Measurements from ENCODE around the gene NR2C1. TPM values are rescaled to one million over a fixed set of nuclear protein-coding genes. Genes with fewer than 3 reads are reported as not detected.

NR2C1 gene
- total and polyA plus RNA-seq, 9 of the 15 experiments (the other 6 are each of a cell fraction or from before 2014, with no cell fraction given), result 8.5 to 42.4 (median 35.6) TPM

GRCh38 chr12:94972795-94973194 is 100.6 kb downstream of the NR2C1 start (continued):
- no peak for TF ChIP-seq GTF3C2 (IDR thresholded peaks at IDR 0.05; ENCODE audit: borderline replicate concordance, extremely low read depth, insufficient read length)
- TF ChIP-seq MLLT1 (IDR thresholded peaks at IDR 0.05), result no peak
- TF ChIP-seq MBD1 (CRISPR knock-in tag; IDR thresholded peaks at IDR 0.05), result no peak

- intact Hi-C loops (cut with micrococcal nuclease), result no loop called here
- 77% methylated on average over 2 of the region's 2 CpGs for WGBS (ENCODE audit: insufficient coverage, low coverage, missing lambda C conversion rate)
- TF ChIP-seq PBX2 (CRISPR knock-in tag; IDR thresholded peaks at IDR 0.05; ENCODE audit: low read depth), result no peak
- TF ChIP-seq PBX2 (tag; conservative IDR thresholded peaks at IDR 0.05; ENCODE audit: low read depth), result no peak
- TF ChIP-seq CEBPB (tag; IDR thresholded peaks at IDR 0.05), result no peak
- TF ChIP-seq CBX3 (IDR thresholded peaks at IDR 0.05; ENCODE audit: borderline replicate concordance in 1 of 2, low read length in 2 of 2), result no peak
- TF ChIP-seq SNIP1 (IDR thresholded peaks at IDR 0.05; ENCODE audit: low read depth), result no peak
- TF ChIP-seq SPI1 (IDR thresholded peaks at IDR 0.05; ENCODE audit: borderline replicate concordance, low read depth, low read length), result no peak
- TF ChIP-seq CREB3 (tag; conservative IDR thresholded peaks at IDR 0.05; ENCODE audit: low read depth), result no peak
These were observed 101.5 kb downstream of the NR2C1 start for GRCh38 chr12:94971923-94972322.

More at GRCh38 chr12:94971923-94972322, 101.5 kb downstream of the NR2C1 start:
- no TSS peak for BruUV-seq (replicated peaks)
- no peaks in the 10 kb centered on the region for H3K9me1 ChIP-seq (ENCODE audit: control insufficient read depth, insufficient read depth, low read length)
- H3K9ac ChIP-seq (ENCODE audit: insufficient read depth in 1 of 2, low read depth in 2 of 2, low read length in 2 of 2), result no peak overlapping the region
- FAIRE-seq (no peak), DNase-seq (ENCODE audit: extremely low read depth in 1 of 4, low spot score in 3 of 4) (no peak), ATAC-seq (no peak)
- no peak overlapping the region for H3K4me3 ChIP-seq
- H3K27me3 ChIP-seq (ENCODE audit: control insufficient read depth in 2 of 2, insufficient read depth in 2 of 2, low read length in 2 of 2), result no peaks in the 10 kb centered on the region
- ChIA-PET CTCF (ENCODE audit: low intra/inter-chr PET ratio) (no interaction called here), POLR2A (interaction anchor here (1.3 to 2.3 kb wide), 2 partner anchors 12 to 17 kb away, joined by 3 to 7 read pairs; no protein-coding TSS in a partner anchor)
- H3K27ac ChIP-seq (ENCODE audit: extremely low read depth, low read depth, low read length), result no peak overlapping the region
- no peaks in the 10 kb centered on the region for H3K4me1 ChIP-seq (replicated peaks in 1 of 2; ENCODE audit: control insufficient read depth in 2 of 2, insufficient read depth in 2 of 2, low read length in 2 of 2)
- H3K4me2 ChIP-seq (ENCODE audit: insufficient read depth, low read length), result no peak overlapping the region
- H4K20me1 ChIP-seq (replicated peaks; ENCODE audit: control insufficient read depth, insufficient read depth, low read length), result no peaks in the 10 kb centered on the region
- no peaks in the 10 kb centered on the region for H3K79me2 ChIP-seq (ENCODE audit: control insufficient read depth, insufficient read depth, low read length)
- in situ Hi-C loops (cut with MboI), result no loop called here
- no peaks in the 10 kb centered on the region for H3K9me3 ChIP-seq (replicated peaks; ENCODE audit: control insufficient read depth, insufficient read depth, low read depth, low read length)
- no peak overlapping the region for H2AFZ ChIP-seq (ENCODE audit: low read depth, low read length)
- H3K36me3 ChIP-seq (ENCODE audit: control insufficient read depth, insufficient read depth, low read length), result peaks cover 12% of the 10 kb centered on the region; the same call in 1 of the 3 replicates

Measured in K562 (cell line).